ENCODE measurements around the gene MED17.

The MED17 gene

DNA sequence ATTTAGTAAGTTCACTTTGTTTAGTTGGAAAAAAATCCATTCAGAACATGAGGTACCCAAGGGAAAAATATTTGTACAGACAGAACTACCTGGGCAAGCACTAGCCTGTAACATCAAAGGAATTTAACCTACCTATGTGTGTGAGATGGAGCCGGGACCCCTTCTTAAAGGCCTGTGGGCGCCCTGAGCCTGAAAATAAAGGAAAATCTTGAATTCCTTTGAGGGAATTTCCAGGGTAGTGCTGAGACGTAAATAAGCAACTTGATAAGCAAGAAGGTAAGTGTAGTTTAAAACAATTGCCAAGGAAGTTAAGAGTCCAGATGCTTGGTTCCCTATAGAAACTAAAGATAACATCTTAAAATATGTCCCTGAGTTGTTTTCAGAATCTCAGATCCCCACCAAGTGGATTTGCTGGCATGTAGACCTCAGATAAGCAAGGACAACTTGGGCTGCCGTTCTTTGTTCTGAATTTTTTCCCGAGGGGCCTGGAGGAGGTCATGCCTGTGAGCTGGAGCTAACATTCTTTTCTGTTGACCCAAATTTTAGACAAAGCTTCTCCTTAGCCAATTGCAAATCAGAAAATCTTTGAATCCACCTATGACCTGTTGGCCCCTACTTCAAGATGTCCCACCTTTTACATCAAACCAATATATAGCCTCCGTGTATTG is 31.0 kb downstream of the MED17 start:
- Histone ChIP-seq H3K9me3 (ENCODE audit: severe bottlenecking) (no peaks in the 10 kb centered on the region), H3K27me3 (ENCODE audit: insufficient read depth, low read depth, severe bottlenecking) (no peaks in the 10 kb centered on the region), H3K4me3 (ENCODE audit: low read depth, low read length) (no peak overlapping the region), H3K36me3 (peaks cover 56% of the 10 kb centered on the region), H3K27ac (no peak overlapping the region)
- TF ChIP-seq, protein P1, sequence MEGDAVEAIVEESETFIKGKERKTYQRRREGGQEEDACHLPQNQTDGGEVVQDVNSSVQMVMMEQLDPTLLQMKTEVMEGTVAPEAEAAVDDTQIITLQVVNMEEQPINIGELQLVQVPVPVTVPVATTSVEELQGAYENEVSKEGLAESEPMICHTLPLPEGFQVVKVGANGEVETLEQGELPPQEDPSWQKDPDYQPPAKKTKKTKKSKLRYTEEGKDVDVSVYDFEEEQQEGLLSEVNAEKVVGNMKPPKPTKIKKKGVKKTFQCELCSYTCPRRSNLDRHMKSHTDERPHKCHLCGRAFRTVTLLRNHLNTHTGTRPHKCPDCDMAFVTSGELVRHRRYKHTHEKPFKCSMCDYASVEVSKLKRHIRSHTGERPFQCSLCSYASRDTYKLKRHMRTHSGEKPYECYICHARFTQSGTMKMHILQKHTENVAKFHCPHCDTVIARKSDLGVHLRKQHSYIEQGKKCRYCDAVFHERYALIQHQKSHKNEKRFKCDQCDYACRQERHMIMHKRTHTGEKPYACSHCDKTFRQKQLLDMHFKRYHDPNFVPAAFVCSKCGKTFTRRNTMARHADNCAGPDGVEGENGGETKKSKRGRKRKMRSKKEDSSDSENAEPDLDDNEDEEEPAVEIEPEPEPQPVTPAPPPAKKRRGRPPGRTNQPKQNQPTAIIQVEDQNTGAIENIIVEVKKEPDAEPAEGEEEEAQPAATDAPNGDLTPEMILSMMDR (IDR thresholded peaks at IDR 0.05; ENCODE audit: low read depth, low read length), result no peak
- no peak for DNase-seq

DNA sequence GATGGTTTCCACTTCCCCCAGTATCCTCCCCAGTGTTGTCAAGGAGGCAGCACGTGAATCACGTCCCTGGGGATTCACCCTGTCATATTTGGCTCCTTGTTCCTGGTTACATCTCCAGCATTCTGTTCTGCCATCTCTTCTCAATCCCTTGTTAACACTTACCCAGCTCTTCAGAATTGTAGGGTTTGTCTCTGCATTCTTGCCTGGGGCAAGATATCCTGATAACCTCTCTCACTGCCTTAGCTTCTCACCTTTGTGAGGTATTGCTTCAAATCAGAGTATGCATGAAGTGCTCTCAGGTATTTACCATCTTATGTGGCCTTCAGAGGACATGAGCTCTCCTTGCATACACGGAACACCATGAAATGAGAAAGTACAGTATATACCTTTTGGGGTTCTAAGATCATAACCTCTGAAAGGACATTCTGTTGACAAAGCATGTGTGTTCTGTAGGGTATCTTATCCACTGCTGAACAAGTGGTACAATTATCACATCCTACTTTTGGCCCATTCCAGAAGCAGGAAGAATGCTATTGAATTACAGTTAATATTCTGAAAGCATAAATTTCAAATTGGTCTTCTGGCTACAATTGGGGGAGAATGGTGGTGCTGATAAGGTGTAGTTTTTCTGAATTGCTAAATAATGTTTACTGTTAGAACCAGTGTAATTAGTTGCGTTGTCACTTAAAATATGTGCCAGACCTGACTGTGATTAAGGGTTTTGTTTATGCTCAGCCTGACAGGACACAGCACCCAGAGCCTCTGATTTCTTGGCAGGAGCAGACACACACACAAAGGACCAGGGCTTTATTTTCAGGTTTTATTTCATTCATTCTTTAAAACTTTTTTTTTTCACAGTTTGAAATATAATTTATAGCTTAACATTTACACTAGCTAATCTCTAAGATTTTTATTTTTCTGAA is 33.6 kb downstream of the MED17 start:
- Histone ChIP-seq H3K4me3 (ENCODE audit: low read depth, low read length) (no peak overlapping the region), H3K9me3 (ENCODE audit: severe bottlenecking) (no peaks in the 10 kb centered on the region), H3K27me3 (ENCODE audit: insufficient read depth, low read depth, severe bottlenecking) (no peaks in the 10 kb centered on the region), H3K27ac (no peak overlapping the region), H3K36me3 (peaks cover 31% of the 10 kb centered on the region)
- no peak for DNase-seq
- TF ChIP-seq, protein P1 (IDR thresholded peaks at IDR 0.05; ENCODE audit: low read depth, low read length), result no peak

GRCh38 chr11:93819966-93820695 is 36.0 kb downstream of the MED17 start:
- TF ChIP-seq, protein P1 (IDR thresholded peaks at IDR 0.05; ENCODE audit: low read depth, low read length), result no peak
- Histone ChIP-seq H3K27ac (no peak overlapping the region), H3K27me3 (ENCODE audit: insufficient read depth, low read depth, severe bottlenecking) (no peaks in the 10 kb centered on the region), H3K9me3 (ENCODE audit: severe bottlenecking) (no peaks in the 10 kb centered on the region), H3K36me3 (peaks cover 6% of the 10 kb centered on the region), H3K4me3 (ENCODE audit: low read depth, low read length) (no peak overlapping the region)
- DNase-seq, result no peak

- no peak for DNase-seq
- Histone ChIP-seq H3K27me3 (ENCODE audit: insufficient read depth, low read depth, severe bottlenecking) (no peaks in the 10 kb centered on the region), H3K27ac (no peak overlapping the region), H3K9me3 (ENCODE audit: severe bottlenecking) (no peaks in the 10 kb centered on the region), H3K36me3 (peaks cover under 1% of the 10 kb centered on the region), H3K4me3 (ENCODE audit: low read depth, low read length) (no peak overlapping the region)
- TF ChIP-seq, protein P1 (IDR thresholded peaks at IDR 0.05; ENCODE audit: low read depth, low read length), result no peak
These were observed 36.8 kb downstream of the MED17 start for GRCh38 chr11:93820847-93821246.

DNA sequence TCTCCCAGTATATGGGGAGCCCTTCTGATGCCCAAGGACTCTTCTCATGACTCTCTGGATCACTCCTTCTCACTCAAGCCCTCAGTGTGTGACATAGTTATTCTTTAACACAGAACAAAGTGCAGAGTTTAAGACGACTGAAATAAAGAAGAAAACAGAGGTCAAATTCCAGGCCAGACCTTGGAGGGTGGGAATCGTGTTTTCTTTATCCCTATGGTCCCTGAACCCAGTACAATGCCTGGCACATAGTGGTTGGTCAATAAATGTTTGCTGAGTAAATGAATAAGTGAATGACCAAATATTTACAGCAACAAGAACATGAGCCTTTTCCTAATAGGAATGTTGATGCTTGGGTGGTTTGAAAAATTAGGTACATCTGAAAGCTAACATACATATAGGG is 37.5 kb downstream of the MED17 start:
- TF ChIP-seq, protein P1 (IDR thresholded peaks at IDR 0.05; ENCODE audit: low read depth, low read length), result no peak
- Histone ChIP-seq H3K9me3 (ENCODE audit: severe bottlenecking) (no peaks in the 10 kb centered on the region), H3K36me3 (no peaks in the 10 kb centered on the region; the same call in 1 of the 2 replicates), H3K27me3 (ENCODE audit: insufficient read depth, low read depth, severe bottlenecking) (no peaks in the 10 kb centered on the region), H3K4me3 (ENCODE audit: low read depth, low read length) (no peak overlapping the region), H3K27ac (no peak overlapping the region)
- no peak for DNase-seq

All from WERI-Rb-1 (cell line).